Measurements from ENCODE around the gene ITGBL1. TPM values are rescaled to one million over a fixed set of nuclear protein-coding genes. Genes with fewer than 3 reads are reported as not detected.

ITGBL1 gene
- polyA plus RNA-seq, 3 donors, result not detected

DNA sequence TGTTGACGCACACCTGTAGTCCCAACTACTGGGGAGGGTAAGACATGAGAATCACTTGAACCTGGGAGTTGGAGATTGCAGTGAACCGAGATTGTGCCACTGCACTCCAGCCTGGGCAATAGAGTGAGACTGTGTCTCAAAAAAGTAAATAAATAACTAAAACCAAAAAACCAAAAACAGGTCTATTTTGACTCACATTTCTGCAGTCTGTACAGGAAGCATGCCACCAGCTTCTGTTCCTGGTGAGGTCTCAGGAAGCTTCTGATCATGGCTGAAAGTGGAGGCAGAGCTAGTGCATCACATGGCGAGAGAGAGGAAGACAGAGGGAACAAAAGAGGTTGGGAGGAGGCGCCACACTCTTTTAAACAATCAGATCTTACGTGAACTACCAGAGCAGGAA, 142.5 kb downstream of the ITGBL1 start:
- H3K4me1 ChIP-seq (ENCODE audit: control insufficient read depth in 1 of 2, insufficient read depth in 2 of 2, low read length in 2 of 2), result no peaks in the 10 kb centered on the region
- TF ChIP-seq, protein P1, sequence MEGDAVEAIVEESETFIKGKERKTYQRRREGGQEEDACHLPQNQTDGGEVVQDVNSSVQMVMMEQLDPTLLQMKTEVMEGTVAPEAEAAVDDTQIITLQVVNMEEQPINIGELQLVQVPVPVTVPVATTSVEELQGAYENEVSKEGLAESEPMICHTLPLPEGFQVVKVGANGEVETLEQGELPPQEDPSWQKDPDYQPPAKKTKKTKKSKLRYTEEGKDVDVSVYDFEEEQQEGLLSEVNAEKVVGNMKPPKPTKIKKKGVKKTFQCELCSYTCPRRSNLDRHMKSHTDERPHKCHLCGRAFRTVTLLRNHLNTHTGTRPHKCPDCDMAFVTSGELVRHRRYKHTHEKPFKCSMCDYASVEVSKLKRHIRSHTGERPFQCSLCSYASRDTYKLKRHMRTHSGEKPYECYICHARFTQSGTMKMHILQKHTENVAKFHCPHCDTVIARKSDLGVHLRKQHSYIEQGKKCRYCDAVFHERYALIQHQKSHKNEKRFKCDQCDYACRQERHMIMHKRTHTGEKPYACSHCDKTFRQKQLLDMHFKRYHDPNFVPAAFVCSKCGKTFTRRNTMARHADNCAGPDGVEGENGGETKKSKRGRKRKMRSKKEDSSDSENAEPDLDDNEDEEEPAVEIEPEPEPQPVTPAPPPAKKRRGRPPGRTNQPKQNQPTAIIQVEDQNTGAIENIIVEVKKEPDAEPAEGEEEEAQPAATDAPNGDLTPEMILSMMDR (IDR thresholded peaks at IDR 0.05), result no peak
- no peaks in the 10 kb centered on the region for H4K20me1 ChIP-seq (ENCODE audit: insufficient read depth, low read length)
- H3K4me3 ChIP-seq (replicated peaks in 1 of 3; ENCODE audit: low read depth in 2 of 3, low read length in 3 of 3), result no peak overlapping the region
- H3K79me2 ChIP-seq (ENCODE audit: insufficient read depth, low read length), result no peaks in the 10 kb centered on the region
- no peak overlapping the region for H3K27ac ChIP-seq (ENCODE audit: low read depth in 1 of 2, low read length in 2 of 2)
- no peaks in the 10 kb centered on the region for H3K36me3 ChIP-seq (replicated peaks in 1 of 2; ENCODE audit: control insufficient read depth in 1 of 2, insufficient read depth in 2 of 2, low read length in 2 of 2)
- no peak overlapping the region for H2AFZ ChIP-seq (ENCODE audit: insufficient read depth, low read depth, low read length, poor library complexity, severe bottlenecking)
- no peak for DNase-seq
- Mint-ChIP-seq H3K4me1 (no peaks in the 10 kb centered on the region), H3K36me3 (no peaks in the 10 kb centered on the region), H3K9me3 (peaks cover 0 to 8% (median 3%) of the 10 kb centered on the region in 7 donors), H3K4me3 (no peak overlapping the region), H3K27ac (no peak overlapping the region), H3K27me3 (ENCODE audit: low read depth in 3 of 3) (peaks cover 0 to 4% (median 2%) of the 10 kb centered on the region in 3 donors)
- no peaks in the 10 kb centered on the region for H3K9me3 ChIP-seq (replicated peaks in 1 of 2; ENCODE audit: control insufficient read depth in 1 of 2, insufficient read depth in 1 of 2, low read length in 2 of 2)
- WGBS (ENCODE audit: insufficient coverage), result no CpG with 5 or more reads among the region's 5 CpGs
- H3K9ac ChIP-seq (ENCODE audit: insufficient read depth, low read length, poor library complexity, severe bottlenecking), result no peak overlapping the region
- no peak overlapping the region for H3K4me2 ChIP-seq (replicated peaks; ENCODE audit: extremely low read depth, low read length, poor library complexity, severe bottlenecking)
- intact Hi-C loops (cut with micrococcal nuclease), result no loop called here
- no peaks in the 10 kb centered on the region for H3K27me3 ChIP-seq (ENCODE audit: control insufficient read depth in 2 of 2, insufficient read depth in 2 of 2, low read length in 2 of 2)

DNA sequence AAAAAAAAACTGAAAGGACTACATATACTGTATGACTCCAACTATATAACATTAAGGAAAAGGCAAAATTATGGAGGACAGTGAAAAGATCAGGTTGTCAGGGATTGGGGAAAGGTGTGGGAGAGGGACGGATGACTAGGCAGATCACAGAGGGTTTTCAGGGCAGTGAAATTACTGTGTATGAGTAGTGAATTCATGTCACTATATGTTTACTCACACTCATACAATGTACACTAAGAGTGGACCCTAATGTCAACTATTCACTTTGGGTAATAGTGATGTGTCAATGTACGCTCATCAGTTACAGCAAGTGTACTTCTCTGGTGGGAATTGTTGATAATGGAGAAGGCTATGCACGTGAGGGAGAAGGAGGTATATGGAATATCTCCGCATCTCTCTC, 144.3 kb downstream of the ITGBL1 start:
- H3K27ac Mint-ChIP-seq, result no peak overlapping the region
- WGBS (ENCODE audit: insufficient coverage), result 100% methylated on average over 1 of the region's 4 CpGs
- no peaks in the 10 kb centered on the region for H3K79me2 ChIP-seq (ENCODE audit: insufficient read depth, low read length)
- H3K4me3 Mint-ChIP-seq, result no peak overlapping the region
- H3K27ac ChIP-seq (ENCODE audit: low read depth in 1 of 2, low read length in 2 of 2), result no peak overlapping the region
- H3K36me3 Mint-ChIP-seq, result no peaks in the 10 kb centered on the region
- H3K9ac ChIP-seq (ENCODE audit: insufficient read depth, low read length, poor library complexity, severe bottlenecking), result no peak overlapping the region
- H3K4me3 ChIP-seq (replicated peaks in 1 of 3; ENCODE audit: low read depth in 2 of 3, low read length in 3 of 3), result no peak overlapping the region
- H3K27me3 Mint-ChIP-seq (ENCODE audit: low read depth in 3 of 3), result peaks cover 0 to 4% (median 2%) of the 10 kb centered on the region in 3 donors
- H3K4me2 ChIP-seq (replicated peaks; ENCODE audit: extremely low read depth, low read length, poor library complexity, severe bottlenecking), result no peak overlapping the region
- intact Hi-C loops (cut with micrococcal nuclease), result no loop called here
- H3K9me3 Mint-ChIP-seq, result peaks cover 0 to 6% (median 4%) of the 10 kb centered on the region in 7 donors
- TF ChIP-seq, protein P1 (IDR thresholded peaks at IDR 0.05), result no peak
- no peak for DNase-seq
- H3K4me1 ChIP-seq (ENCODE audit: control insufficient read depth in 1 of 2, insufficient read depth in 2 of 2, low read length in 2 of 2), result no peaks in the 10 kb centered on the region
- H2AFZ ChIP-seq (ENCODE audit: insufficient read depth, low read depth, low read length, poor library complexity, severe bottlenecking), result no peak overlapping the region
- no peaks in the 10 kb centered on the region for H3K4me1 Mint-ChIP-seq
- H3K36me3 ChIP-seq (replicated peaks in 1 of 2; ENCODE audit: control insufficient read depth in 1 of 2, insufficient read depth in 2 of 2, low read length in 2 of 2), result no peaks in the 10 kb centered on the region
- H3K9me3 ChIP-seq (replicated peaks in 1 of 2; ENCODE audit: control insufficient read depth in 1 of 2, insufficient read depth in 1 of 2, low read length in 2 of 2), result no peaks in the 10 kb centered on the region
- no peaks in the 10 kb centered on the region for H3K27me3 ChIP-seq (ENCODE audit: control insufficient read depth in 2 of 2, insufficient read depth in 2 of 2, low read length in 2 of 2)
- H4K20me1 ChIP-seq (ENCODE audit: insufficient read depth, low read length), result no peaks in the 10 kb centered on the region

Data from CD14-positive monocyte (primary cell).